HG03521 (cell line): ENCODE measurements around the gene TCN2.
"Not testable (repeated sequence)": the region's sequence is repeated elsewhere in the genome, so short reads cannot be mapped to it uniquely, and the experiment has no call there.

Source experiments
- ATAC-seq: cut with Tn5 transposase; IDR thresholded peaks from one replicate; pipeline ENCODE4 v1.9.1; 2021; ENCODE audit warnings: mild to moderate bottlenecking, moderate library complexity; ENCODE audit not compliant: unreplicated experiment

The TCN2 gene

DNA sequence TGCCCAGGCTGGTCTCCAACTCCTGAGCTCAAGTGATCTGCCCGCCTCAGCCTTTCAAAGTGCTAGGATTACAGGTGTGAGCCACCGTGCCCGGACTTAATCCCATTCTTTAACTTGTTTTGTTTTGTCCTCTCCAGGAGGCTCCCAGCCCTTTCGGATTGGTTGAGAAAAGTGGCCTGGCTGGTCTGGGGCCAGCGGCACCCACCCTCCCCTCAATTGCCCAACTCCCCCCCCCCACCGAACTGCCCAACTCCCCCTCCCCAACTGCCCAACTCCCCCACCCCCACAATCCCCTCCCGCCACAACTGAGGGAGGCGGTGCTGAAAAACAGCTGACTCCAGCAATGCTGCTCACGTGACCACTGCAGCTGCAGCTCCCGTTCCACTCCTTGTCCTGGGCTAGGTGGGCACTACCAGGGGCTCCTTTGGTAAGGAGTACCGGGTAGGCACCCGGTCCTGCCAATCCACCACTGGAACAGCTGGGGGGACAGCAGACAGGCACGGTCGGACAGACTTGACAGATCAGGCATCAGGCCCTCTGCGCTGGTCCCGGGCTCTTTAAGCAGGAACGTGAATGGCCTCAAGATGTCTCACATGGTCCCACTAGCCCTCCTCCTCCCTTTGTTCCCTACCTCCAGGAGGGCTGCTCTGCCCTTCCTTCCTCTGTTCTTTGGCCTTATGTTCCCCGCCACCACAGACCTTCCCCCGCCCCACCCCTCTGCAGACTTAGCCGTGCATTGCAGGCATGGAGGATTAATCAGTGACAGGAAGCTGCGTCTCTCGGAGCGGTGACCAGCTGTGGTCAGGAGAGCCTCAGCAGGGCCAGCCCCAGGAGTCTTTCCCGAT lies at the start of gene TCN2:
TSS of gene TCN2 (plus strand) at position 720 of the 845 bp plus-strand sequence. CDS start 158 bp downstream, outside the sequence.
- no peak for ATAC-seq

DNA sequence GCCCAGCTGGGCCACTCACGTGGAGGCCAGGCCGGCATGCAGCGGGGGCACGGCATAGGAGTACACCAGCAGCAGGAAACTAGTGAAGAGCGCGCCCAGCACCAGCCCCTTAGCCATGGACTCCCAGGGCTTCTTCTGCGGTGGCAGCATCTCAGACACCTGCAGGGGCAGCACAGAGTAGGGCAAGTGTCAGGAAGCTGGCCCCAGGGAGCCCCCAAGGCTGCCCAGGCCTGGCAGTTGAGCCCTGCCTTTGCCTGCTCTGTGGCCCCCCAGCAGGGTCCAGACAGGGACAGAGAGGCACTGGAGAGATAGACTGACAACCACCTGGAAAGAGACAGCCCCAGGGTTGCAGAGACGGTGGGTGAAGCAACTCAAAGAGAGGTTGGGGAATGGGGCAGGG lies 49.7 kb upstream of the TCN2 start:
- ATAC-seq: no peak

DNA sequence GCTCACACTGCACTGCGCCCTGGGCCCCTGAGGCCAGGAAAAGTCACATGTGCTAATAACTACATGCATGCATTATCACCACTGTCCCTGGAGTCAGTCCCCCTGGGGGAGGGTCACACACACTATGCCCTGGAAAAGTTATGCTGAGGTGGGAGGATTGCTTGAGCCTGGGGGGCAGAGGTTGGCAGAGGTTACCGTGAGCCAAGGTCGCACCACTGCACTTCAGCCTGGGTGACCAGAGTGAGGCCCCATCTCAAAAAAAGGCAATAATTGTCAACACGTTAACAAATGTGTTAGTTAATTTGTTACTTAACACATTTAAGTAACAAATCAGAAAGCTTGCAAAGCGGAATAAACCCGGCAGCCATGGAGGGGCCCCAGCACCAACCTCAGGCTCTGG lies 47.1 kb upstream of the TCN2 start:
- no peak for ATAC-seq

DNA sequence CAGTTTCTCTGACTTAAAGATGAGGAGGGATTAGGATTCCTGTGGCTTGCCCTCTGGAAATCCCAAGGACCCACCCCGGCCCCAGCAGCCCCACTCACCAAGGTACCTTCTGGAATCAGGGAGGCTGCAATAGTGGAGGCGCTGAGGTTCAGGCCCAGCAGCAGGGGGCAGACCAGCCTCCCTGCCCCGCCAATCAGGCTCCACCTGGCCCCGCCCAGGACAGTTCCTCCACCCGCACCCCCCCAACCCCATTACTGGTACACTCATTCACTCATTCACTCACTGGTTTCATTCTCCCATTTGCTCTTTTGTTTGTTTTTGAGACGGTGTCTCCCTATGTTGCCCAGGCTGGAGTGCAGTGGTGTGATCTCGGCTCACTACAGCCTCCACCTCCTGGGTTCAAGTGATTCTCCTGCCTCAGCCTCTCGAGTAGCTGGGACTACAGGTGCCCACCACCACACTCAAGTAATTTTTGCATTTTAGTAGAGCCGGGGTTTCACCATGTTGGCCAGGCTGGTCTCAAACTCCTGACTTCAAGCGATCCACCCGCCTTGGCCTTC lies 46.3 kb upstream of the TCN2 start:
- ATAC-seq: not testable (repeated sequence)

DNA sequence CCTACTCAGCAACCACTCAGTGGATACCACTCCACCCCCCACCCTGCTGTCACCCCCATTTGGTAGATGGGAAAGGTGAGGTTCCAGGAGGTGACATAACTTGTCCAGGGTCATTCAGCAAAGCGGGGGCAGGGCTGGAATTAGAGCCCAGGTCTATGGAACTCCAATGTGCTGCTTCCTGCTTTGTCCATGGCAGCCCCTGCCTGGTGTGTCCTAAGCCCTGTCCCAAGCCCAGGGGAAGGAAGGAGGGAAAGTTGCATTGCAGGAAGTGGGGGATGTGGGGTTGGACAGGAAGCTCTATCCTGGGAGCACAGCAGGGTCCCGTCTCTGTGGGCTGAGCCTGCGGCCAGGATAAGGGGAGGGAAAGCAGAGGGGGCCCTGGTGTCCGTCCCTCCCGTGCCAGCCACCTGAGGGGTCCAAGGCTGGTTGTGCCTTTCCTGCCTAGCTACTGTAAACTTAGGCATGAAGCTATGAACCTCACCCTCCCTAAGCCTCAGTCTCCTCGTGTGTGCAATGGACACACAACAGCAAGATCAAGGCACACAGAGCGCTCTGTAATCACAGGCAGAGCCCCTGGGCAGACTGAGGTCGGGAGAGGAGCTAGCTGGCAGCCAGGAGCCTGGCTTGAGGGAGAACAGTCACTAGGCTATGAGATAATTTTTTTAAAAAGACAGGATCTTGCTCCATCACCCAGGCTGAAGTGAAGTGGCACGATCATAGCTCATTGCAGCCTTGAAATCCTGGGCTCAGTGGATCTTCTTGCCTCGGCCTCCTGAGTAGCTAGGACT lies 45.4 kb upstream of the TCN2 start:
- no peak for ATAC-seq

DNA sequence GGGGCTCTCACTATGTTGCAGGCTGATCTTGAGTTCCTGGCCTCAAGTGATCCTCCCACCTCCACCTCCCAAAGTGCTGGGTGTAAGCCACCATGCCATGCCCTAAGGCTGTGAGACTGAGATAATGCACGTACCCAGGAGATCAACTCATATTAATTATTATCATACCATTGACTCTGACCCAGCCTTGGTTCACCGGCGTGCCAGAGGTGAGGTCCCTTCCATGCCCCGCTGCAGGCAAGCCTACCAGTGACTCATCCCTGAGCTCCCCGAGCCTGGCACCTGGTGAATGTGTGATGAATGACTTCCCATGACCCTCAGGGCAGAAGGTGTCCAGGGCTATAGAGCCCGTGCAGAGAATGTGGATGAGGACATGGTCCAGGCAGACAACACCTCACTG lies 44.6 kb upstream of the TCN2 start:
- ATAC-seq: no peak

DNA sequence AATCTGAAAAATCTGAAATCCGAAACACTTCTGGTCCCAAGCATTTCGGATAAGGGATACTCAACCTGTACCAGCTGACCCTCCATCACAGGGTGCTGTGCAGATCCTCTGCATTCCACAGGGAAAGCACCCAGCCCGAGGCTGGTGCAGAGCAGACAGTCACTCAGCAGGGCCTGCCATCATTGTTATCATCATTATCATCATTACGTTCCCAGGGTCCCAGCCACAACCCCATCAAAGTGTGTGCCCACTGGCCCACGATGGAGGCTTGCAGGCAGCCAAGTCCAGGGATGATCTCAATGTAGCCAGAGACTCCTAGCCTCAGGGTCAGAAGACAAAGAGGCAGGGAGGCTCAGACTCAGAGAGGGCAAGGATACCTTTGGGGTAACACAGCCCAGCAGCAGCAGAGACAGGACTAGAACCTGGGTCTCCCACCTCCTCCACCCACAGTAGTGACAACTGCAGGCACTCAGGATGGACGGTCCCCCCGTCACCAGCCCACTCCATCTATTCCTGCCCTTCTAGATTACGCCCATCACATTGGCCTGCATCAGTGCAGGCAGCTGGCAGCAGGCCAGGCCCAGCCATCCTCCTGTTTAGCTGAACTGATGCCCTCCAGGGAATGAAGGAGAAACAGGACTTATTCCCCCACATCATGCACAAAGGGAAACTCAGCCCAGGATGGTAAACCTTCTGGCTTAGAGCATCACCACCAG lies 42.8 kb upstream of the TCN2 start:
- ATAC-seq: no peak

DNA sequence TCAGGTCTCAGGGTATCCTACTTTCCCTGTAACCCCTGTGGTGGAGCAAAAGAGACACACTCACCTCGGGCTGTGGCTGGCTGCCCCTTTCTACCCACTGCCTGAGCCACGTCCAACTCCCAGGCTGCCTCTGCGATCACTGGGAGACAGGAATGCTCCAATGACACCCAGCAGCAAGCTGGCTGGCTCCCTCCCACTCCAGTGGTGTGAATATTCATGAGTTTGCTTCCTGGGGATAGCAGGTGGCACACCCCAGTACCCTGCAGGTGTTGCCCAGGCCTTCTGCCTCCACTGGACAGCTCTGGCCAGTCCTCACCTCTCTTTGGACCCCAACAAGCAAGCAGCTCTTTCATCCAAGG lies 42.2 kb upstream of the TCN2 start:
- no peak for ATAC-seq

DNA sequence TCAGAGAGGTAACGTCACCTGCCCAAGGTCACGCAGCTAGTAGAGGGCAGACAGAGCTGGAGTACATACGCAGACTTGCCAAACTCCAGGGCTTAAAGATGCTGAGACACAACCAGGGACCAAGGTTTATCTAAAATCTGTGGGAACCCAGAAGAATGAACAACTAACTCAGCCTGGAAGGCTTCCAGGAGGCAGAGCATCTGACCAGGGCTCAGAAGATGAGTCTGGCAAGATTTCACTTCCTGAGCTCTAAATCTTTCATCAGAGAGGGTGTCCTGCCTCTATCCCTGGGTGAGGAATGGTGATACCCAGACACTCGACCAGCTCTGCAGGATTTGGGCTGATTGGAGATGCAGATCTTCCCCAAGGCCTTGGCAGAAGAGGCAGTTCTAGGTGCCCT lies 41.6 kb upstream of the TCN2 start:
- no peak for ATAC-seq

DNA sequence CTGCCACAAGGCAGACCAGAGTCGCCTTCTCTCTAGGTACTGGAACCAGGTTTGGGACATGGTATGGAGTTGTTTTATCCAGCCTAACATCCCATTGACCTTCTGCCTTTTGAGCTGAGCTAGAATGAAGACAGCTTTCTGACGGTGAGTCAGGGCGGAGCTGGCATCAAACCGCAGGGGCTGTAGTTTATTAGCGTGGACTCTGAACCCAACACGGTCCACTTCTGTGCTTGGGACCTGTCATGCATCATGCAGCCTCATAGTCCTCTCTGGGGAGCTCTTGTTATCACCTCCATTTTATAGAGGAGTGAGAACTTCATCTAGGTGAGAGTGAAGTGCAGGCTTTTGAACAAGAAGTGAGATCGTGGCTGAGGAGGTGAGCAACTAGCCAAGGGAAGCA lies 40.8 kb upstream of the TCN2 start:
- no peak for ATAC-seq

DNA sequence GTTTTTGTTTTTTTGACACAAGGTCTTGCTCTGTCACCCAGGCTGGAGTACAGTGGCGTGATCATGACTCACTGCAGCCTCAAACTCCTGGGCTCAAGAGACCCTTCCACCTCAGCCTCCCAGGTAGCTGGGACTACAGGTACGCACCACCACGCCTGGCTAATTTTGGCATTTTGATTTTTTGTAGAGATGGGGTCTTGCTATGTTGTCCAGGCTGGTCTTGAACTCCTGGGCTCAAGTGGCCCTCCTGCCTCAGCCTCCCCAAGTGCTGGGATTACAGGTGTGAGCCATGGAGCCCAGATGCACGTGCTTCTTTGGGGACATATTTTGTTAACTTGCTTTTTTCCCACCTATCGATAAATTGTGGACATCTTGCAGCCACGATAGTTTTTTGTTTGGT lies 39.7 kb upstream of the TCN2 start:
- not testable (repeated sequence) for ATAC-seq

DNA sequence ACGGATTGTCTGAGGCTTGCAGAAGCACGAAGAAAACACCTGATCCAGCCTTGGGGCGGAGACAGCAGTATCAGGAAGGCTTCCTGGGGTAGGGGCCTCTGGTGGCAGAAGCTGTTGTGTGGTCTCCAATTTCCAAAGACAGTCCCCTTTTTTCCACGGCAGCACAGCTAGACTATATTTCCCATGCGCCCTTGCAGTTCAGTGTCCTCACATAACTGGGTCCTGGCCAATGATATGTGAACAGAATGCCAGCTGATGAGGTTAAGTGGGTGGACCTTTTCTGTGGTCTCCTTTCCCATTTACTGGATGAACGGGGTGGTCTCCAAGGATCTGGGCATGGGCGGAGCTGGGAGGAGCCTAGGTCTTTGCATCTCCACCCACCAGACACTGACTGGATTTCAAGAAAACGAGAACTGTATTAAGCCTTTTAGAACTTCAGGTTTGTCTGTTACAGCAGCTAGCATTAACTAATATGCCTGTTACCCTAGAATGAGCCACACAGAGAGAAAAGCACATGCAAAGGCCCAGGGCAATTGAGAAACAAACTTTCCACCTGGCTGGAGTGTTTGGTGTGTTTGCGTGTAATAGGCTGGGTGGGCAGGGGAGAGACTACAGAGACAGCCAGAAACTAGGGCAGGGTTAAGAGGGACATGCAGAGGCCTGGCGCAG lies 38.7 kb upstream of the TCN2 start:
- no peak for ATAC-seq

DNA sequence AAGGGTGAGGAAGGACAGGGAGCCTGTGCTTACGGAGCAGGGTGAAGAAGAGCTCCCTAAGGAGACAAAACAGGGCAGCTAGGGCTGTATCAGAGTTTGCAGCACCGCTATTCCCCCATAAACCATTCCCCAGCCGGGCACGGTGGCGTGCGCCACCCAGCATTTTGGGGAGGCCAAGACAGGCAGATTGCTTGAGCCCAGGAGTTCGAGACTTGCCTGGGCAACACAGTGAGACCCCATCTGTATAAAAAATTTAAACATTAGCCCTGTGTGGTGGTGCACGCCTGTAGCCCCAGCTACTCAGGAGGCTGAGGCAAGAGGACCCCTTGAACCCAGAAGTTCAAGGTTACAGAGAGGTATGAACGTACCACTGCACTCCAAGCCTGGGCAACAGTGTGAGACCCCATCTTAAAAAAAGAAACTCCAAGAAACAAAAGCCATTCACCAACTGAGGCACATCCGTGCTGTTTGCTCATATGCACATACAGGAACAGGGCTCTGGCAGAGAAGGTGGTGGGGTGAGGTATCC lies 37.2 kb upstream of the TCN2 start:
- ATAC-seq: no peak

DNA sequence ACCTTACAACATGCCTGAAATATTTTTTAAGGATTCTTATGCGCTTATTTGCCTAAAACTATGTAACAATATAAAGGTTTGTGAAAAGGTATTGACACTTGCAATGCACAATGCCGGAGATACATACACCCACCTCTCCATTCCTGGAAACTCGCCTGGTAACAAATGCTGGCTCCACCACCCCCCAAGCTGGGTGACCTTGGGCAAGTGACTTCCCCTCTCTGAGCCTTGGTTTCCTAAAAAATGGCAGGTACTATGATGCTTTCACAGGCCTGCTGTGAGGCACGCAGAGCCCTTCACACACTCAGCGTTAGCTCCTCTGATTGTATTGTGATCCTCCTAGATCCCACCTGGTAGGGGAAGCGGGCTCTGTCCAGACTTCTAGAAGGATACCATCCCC lies 34.8 kb upstream of the TCN2 start:
- ATAC-seq: no peak

DNA sequence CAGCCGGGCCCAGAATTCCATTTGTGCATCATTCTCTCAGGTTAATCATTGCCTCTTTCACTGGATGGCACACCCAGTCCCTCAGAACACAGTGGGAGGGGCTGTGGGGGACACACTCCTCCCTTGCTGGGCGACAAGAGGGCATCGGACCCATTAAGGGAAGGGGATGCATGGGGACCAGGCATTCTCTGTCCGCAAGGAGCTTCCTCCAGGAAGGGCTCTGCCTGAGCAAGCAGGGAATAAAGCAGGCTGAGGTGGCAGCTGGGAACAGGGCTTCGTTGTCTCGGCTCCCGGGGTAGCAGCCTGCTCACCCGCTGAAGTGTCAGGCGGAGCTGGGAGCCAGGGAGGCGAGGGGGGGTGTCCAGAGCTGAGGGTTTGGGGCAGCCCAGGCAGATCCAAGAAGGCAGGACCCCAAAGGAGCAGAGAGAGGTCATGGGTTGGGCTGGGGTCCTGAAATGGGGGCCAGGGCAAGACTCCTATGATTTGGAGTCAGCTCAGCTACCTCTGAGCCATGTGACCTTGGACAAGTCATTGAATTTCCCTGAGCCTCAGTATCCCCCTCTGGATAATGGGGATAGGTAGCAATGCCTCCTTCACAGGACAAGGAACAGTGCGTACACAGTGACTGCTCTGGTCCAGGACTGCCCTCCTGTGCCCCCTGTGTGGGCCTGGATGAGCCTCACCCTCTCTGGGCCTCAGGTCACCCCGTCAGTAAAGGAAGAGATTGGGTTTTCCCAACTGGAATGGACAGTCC lies 34.0 kb upstream of the TCN2 start:
- no peak for ATAC-seq

DNA sequence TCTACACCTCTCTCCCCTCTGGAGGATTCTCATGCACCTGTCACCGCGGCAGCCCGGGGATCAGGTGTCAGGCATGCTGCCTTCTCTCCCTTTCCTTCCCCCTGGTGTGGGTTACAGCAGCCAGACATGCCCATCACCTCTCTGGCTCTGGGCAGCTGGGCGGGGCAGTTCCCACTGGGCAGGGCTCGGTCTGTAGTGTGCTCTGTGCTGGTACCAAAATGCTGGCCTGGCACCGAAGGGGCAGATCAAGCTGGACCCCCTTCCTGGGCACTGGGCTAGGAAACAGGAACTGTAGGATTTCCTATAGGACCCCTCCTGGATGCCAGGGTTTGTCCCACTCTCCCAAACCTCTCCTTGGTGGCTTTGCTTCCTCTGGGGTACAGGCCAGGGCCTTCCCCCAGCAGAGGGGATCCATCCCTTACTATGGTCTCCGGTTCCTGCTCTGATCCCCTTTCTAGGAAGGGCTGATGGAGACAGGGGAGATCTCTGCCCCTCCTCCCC lies 33.3 kb upstream of the TCN2 start:
- no peak for ATAC-seq

DNA sequence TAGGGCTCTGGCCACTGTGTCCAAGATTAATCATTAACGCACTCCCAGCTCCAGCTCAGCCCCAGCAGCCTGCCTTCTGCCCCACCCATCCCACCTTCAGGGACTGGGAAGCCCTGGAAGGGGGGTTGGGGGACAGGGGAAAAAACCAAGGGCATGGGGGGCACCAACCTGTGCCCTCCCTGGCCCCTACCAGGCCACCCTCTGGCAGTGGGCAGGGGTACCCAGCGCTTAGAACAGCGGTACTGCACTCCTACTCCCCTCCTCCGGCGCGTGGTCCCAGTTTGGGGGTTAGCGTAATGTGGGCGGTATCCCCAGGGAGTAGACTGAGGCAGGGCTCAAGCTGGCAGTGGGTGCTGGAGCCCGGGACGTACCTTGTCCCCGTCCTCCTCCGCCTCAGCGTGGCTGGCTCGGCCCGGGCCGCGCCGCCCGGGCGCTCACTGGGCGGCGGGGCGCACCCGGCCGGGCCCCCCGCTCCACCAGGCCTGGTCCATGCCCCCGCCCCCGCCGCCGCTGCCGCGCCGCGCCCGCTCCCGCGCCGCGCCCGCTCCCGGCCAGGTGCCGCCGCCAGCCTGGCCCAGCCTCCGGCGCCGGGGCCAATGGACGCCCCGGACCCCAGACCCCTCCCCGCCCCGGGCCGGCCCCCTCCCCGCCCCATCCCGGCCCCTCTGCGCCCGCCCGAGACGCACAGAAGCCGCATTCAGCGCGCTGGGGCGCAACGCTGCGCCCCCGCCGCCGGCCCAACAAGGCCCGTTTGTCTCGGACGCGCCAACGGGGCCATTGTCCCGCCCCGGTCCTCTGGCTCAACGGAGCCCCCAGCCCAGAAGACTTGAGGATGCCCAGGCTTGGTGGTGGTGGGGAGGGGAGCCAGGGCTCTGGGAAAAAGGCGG lies 32.6 kb upstream of the TCN2 start, which contains the start of gene GAL3ST1:
TSS of gene GAL3ST1 (minus strand) at position 571 of the 887 bp plus-strand sequence. CDS start 17,273 bp downstream, outside the sequence.
- no peak for ATAC-seq

DNA sequence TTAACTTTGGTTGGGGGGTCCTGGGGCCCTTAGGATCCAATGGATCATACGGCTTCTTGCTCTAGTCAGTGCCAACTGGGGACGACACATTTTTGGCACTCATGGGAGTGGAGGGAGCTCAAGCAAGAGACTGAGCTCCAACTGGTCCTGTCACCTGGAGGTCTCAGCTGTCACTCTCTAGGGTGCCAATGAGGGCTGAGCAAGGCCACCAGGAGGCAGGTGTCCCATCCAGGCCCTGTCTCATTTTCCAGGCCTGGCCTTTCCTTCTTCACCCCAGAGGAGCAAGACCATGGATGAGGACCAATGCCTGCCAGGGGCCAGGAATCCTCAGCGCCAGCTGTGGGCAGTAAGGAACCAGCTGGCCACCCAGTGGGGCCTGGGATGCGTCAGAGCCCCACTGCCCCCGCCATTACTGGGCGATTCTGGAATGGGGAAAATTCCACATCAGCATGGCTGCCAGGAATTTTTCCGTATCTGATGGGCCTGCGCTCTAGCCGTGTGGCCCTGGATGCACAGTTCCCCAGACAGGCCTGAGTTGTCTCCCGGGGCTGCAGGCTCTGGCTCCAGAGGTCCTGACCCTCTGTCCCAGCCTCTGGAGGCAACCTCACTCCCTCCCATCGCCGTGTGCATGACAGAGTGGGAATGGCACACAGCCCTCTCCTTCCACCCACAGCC lies 31.8 kb upstream of the TCN2 start:
- no peak for ATAC-seq
